ENCODE measurements around the gene JMJD6. TPM values are rescaled to one million over a fixed set of nuclear protein-coding genes. Genes with fewer than 3 reads are reported as not detected.
"Not testable (repeated sequence)": the region's sequence is repeated elsewhere in the genome, so short reads cannot be mapped to it uniquely, and the experiment has no call there.

JMJD6 gene
- total RNA-seq, 1 experiment from 2014 or later = 60.0 TPM

GRCh38 chr17:76700617-76701470 lies 25.6 kb downstream of the JMJD6 start:
- ChIA-PET POLR2A (no interaction called here), CTCF (no interaction called here)
- in situ Hi-C loops (cut with HindIII; ENCODE audit: low pct_unique_long_range_greater_than_20kb, low sequenced_read_pairs) = no loop called here
- no TSS peak for BruUV-seq (replicated peaks)
- no peak overlapping the region for H3K4me3 ChIP-seq (ENCODE audit: low read depth in 2 of 2, low read length in 2 of 2)
- H3K27ac ChIP-seq (ENCODE audit: low read length) = no peak overlapping the region
- H3K4me1 ChIP-seq (ENCODE audit: control insufficient read depth, insufficient read depth, low read length) = peaks cover 26% of the 10 kb centered on the region
- ATAC-seq (peak; percentile 17; the same call in 1 of the 2 replicates), DNase-seq (ENCODE audit: low read depth, low spot score) (no peak)
- no peaks in the 10 kb centered on the region for H3K36me3 ChIP-seq (ENCODE audit: control insufficient read depth, insufficient read depth, low read length)
- intact Hi-C loops (cut with micrococcal nuclease; ENCODE audit: unreplicated experiment) = no loop called here
- H3K9me3 ChIP-seq (ENCODE audit: control insufficient read depth, insufficient read depth, low read depth, low read length) = no peaks in the 10 kb centered on the region
- no peaks in the 10 kb centered on the region for H3K27me3 ChIP-seq (ENCODE audit: control insufficient read depth, insufficient read depth, low read length)
- TF ChIP-seq REST (IDR thresholded peaks at IDR 0.05; ENCODE audit: insufficient read depth in 1 of 2, low read depth in 2 of 2, low read length in 1 of 2) (no peak), CTCF (IDR thresholded peaks at IDR 0.05) (no peak), POLR2AphosphoS5 (IDR thresholded peaks at IDR 0.05; ENCODE audit: low read depth, low read length) (no peak), SIN3A (IDR thresholded peaks at IDR 0.05; ENCODE audit: borderline replicate concordance, insufficient read depth, low read depth, low read length) (no peak), TCF7L2 (IDR thresholded peaks at IDR 0.05; ENCODE audit: low read depth, low read length) (no peak)

- ChIA-PET CTCF (no interaction called here), POLR2A (no interaction called here)
- H3K27me3 ChIP-seq (ENCODE audit: control insufficient read depth, insufficient read depth, low read length) = no peaks in the 10 kb centered on the region
- no peak for TF ChIP-seq REST (IDR thresholded peaks at IDR 0.05; ENCODE audit: insufficient read depth in 1 of 2, low read depth in 2 of 2, low read length in 1 of 2)
- no peak for TF ChIP-seq TCF7L2 (IDR thresholded peaks at IDR 0.05; ENCODE audit: low read depth, low read length)
- TF ChIP-seq CTCF (IDR thresholded peaks at IDR 0.05) = no peak
- no peak for TF ChIP-seq SIN3A (IDR thresholded peaks at IDR 0.05; ENCODE audit: borderline replicate concordance, insufficient read depth, low read depth, low read length)
- no peak for TF ChIP-seq POLR2AphosphoS5 (IDR thresholded peaks at IDR 0.05; ENCODE audit: low read depth, low read length)
- no peaks in the 10 kb centered on the region for H3K9me3 ChIP-seq (ENCODE audit: control insufficient read depth, insufficient read depth, low read depth, low read length)
- no peak for ATAC-seq
- no TSS peak for BruUV-seq (replicated peaks)
- no peaks in the 10 kb centered on the region for H3K36me3 ChIP-seq (ENCODE audit: control insufficient read depth, insufficient read depth, low read length)
- intact Hi-C loops (cut with micrococcal nuclease; ENCODE audit: unreplicated experiment) = no loop called here
- H3K4me3 ChIP-seq (ENCODE audit: low read depth in 2 of 2, low read length in 2 of 2) = no peak overlapping the region
- H3K27ac ChIP-seq (ENCODE audit: low read length) = no peak overlapping the region
- peaks cover 26% of the 10 kb centered on the region for H3K4me1 ChIP-seq (ENCODE audit: control insufficient read depth, insufficient read depth, low read length)
- in situ Hi-C loops (cut with HindIII; ENCODE audit: low pct_unique_long_range_greater_than_20kb, low sequenced_read_pairs) = no loop called here
- no peak for DNase-seq (ENCODE audit: low read depth, low spot score)
Observed at GRCh38 chr17:76700270-76700616, 26.2 kb downstream of the JMJD6 start.

- H3K9me3 ChIP-seq (ENCODE audit: control insufficient read depth, insufficient read depth, low read depth, low read length); CTCF ChIA-PET; DNase-seq (ENCODE audit: low read depth, low spot score); intact Hi-C loops (cut with micrococcal nuclease; ENCODE audit: unreplicated experiment); POLR2A ChIA-PET; BruUV-seq (replicated peaks); in situ Hi-C loops (cut with HindIII; ENCODE audit: low pct_unique_long_range_greater_than_20kb, low sequenced_read_pairs); H3K36me3 ChIP-seq (ENCODE audit: control insufficient read depth, insufficient read depth, low read length); ATAC-seq; H3K4me3 ChIP-seq (ENCODE audit: low read depth in 2 of 2, low read length in 2 of 2); H3K27ac ChIP-seq (ENCODE audit: low read length); H3K27me3 ChIP-seq (ENCODE audit: control insufficient read depth, insufficient read depth, low read length): not testable (repeated sequence)
- peaks cover 26% of the 10 kb centered on the region for H3K4me1 ChIP-seq (ENCODE audit: control insufficient read depth, insufficient read depth, low read length)
Observed at GRCh38 chr17:76698466-76698977, 27.9 kb downstream of the JMJD6 start.
